HepG2 (cell line): ENCODE results near the gene ESRP2. TPM values are rescaled to one million over a fixed set of nuclear protein-coding genes. Genes with fewer than 3 reads are reported as not detected.

ENCODE experiments used
- ARHGAP35 ChIP-seq: sonication (generic); formaldehyde crosslinking; IDR thresholded peaks from 2 replicates; pipeline ENCODE4 v1.9.0; 2022; ENCODE audit warnings: mild to moderate bottlenecking, inconsistent platforms, moderate library complexity, missing genetic modification reagents, borderline replicate concordance
- CEBPG ChIP-seq: IDR thresholded peaks from 2 replicates; pipeline ENCODE4 v1.6.1; 2016
- CENPX ChIP-seq: sonication (generic); formaldehyde crosslinking; IDR thresholded peaks from 2 replicates; pipeline ENCODE4 v1.9.0; 2021; ENCODE audit warnings: mild to moderate bottlenecking, missing genetic modification reagents, moderate library complexity
- GTF3A ChIP-seq: sonication (generic); formaldehyde crosslinking; conservative IDR thresholded peaks from 2 replicates; pipeline ENCODE4 v1.4.0; 2020; ENCODE audit warnings: mild to moderate bottlenecking, missing genetic modification reagents
- GZF1 ChIP-seq: sonication (generic); formaldehyde crosslinking; IDR thresholded peaks from 2 replicates; pipeline ENCODE4 v1.5.1; 2020; ENCODE audit warnings: mild to moderate bottlenecking, missing genetic modification reagents
- KLF13 ChIP-seq: sonication (generic); formaldehyde crosslinking; IDR thresholded peaks from 2 replicates; pipeline ENCODE4 v1.4.0; 2020; ENCODE audit warnings: mild to moderate bottlenecking, missing genetic modification reagents
- ZNF256 ChIP-seq: sonication (generic); formaldehyde crosslinking; conservative IDR thresholded peaks from 2 replicates; pipeline ENCODE4 v1.4.0; 2020; ENCODE audit warnings: missing genetic modification reagents
- ZNF451 ChIP-seq: sonication (generic); formaldehyde crosslinking; IDR thresholded peaks from 2 replicates; pipeline ENCODE4 v1.5.0; 2020; ENCODE audit warnings: mild to moderate bottlenecking, missing genetic modification reagents
- ZNF83 ChIP-seq: sonication (generic); formaldehyde crosslinking; IDR thresholded peaks from 2 replicates; pipeline ENCODE4 v1.4.0; 2020; ENCODE audit warnings: missing genetic modification reagents, mild to moderate bottlenecking, borderline replicate concordance
- polyA plus RNA-seq, 8 experiments: library from polyadenylated mRNA; depleted of rRNA in 3 of 8; stranded (reverse) in 7 of 8; unstranded in 1 of 8; fragments of >200 nt; fragmentation: Illumina TruSeq in 4 of 8; extraction: Trizol in 4 of 8; gene quantifications; 2 replicates each; pipeline versions ENCODE4 v1.2.1 to v1.2.3, GENCODE V29; 2011 to 2016; ENCODE audit warnings: low read depth in 4 of 8, missing spikeins in 1 of 8, mixed read lengths in 1 of 8; ENCODE audit not compliant: insufficient read depth in 1 of 8
- total RNA-seq, 5 experiments: library from RNA; depleted of rRNA; stranded (reverse); fragments of >200 nt; fragmentation: Illumina TruSeq; extraction: Trizol; gene quantifications; 2 replicates each; pipeline ENCODE4 v1.2.3, GENCODE V29; 2016; ENCODE audit warnings: low read depth in 1 of 5
- TF ChIP-seq, protein P1 (sequence below): IDR thresholded peaks from 2 replicates; pipeline ENCODE4 v1.6.1; 2012; ENCODE audit warnings: low read depth, low read length, improper control_type of control experiment
- TF ChIP-seq, protein P2 (sequence below): sonication (generic); formaldehyde crosslinking; IDR thresholded peaks from 2 replicates; pipeline ENCODE4 v1.5.1; 2020; ENCODE audit warnings: missing genetic modification reagents, mild to moderate bottlenecking, borderline replicate concordance
- TF ChIP-seq, protein P3 (sequence below): sonication (generic); formaldehyde crosslinking; IDR thresholded peaks from 2 replicates; pipeline ENCODE4 v1.8.1; 2023; ENCODE audit warnings: mild to moderate bottlenecking, missing genetic modification reagents
- TF ChIP-seq, protein P4 (sequence below): sonication (generic); formaldehyde crosslinking; IDR thresholded peaks from 2 replicates; pipeline ENCODE4 v1.4.0; 2020; ENCODE audit warnings: missing genetic modification reagents
- TF ChIP-seq, protein P5 (sequence below): sonication (generic); formaldehyde crosslinking; IDR thresholded peaks from 2 replicates; pipeline ENCODE4 v1.4.0; 2020; ENCODE audit warnings: missing genetic modification reagents, borderline replicate concordance

Gene ESRP2
- total and polyA plus RNA-seq, 2 of the 13 experiments (the other 11 are each of a cell fraction or from before 2014, with no cell fraction given): 21.1 to 32.4 TPM

- TF ChIP-seq, protein P1, sequence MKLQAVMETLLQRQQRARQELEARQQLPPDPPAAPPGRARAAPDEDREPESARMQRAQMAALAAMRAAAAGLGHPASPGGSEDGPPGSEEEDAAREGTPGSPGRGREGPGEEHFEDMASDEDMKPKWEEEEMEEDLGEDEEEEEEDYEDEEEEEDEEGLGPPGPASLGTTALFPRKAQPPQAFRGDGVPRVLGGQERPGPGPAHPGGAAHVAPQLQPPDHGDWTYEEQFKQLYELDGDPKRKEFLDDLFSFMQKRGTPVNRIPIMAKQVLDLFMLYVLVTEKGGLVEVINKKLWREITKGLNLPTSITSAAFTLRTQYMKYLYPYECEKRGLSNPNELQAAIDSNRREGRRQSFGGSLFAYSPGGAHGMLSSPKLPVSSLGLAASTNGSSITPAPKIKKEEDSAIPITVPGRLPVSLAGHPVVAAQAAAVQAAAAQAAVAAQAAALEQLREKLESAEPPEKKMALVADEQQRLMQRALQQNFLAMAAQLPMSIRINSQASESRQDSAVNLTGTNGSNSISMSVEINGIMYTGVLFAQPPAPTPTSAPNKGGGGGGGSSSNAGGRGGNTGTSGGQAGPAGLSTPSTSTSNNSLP: peak; percentile 60; the same call in 1 of the 2 replicates
- TF ChIP-seq CEBPG (peak; percentile 72), ZNF451 (peak; percentile 82), GZF1 (CRISPR knock-in tag) (no peak), ZNF256 (CRISPR knock-in tag) (0 out of 2 replicates have a peak, but pooled peaks have one; percentile 12), ARHGAP35 (CRISPR knock-in tag) (no peak; the same call in 1 of the 2 replicates), GTF3A (CRISPR knock-in tag) (no peak; the same call in 1 of the 2 replicates), CENPX (no peak), ZNF83 (CRISPR knock-in tag) (no peak), KLF13 (CRISPR knock-in tag) (peak; percentile 88; the same call in 1 of the 2 replicates)
- TF ChIP-seq, protein P2, sequence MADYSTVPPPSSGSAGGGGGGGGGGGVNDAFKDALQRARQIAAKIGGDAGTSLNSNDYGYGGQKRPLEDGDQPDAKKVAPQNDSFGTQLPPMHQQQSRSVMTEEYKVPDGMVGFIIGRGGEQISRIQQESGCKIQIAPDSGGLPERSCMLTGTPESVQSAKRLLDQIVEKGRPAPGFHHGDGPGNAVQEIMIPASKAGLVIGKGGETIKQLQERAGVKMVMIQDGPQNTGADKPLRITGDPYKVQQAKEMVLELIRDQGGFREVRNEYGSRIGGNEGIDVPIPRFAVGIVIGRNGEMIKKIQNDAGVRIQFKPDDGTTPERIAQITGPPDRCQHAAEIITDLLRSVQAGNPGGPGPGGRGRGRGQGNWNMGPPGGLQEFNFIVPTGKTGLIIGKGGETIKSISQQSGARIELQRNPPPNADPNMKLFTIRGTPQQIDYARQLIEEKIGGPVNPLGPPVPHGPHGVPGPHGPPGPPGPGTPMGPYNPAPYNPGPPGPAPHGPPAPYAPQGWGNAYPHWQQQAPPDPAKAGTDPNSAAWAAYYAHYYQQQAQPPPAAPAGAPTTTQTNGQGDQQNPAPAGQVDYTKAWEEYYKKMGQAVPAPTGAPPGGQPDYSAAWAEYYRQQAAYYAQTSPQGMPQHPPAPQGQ (CRISPR knock-in tag): no peak
- TF ChIP-seq, protein P3, sequence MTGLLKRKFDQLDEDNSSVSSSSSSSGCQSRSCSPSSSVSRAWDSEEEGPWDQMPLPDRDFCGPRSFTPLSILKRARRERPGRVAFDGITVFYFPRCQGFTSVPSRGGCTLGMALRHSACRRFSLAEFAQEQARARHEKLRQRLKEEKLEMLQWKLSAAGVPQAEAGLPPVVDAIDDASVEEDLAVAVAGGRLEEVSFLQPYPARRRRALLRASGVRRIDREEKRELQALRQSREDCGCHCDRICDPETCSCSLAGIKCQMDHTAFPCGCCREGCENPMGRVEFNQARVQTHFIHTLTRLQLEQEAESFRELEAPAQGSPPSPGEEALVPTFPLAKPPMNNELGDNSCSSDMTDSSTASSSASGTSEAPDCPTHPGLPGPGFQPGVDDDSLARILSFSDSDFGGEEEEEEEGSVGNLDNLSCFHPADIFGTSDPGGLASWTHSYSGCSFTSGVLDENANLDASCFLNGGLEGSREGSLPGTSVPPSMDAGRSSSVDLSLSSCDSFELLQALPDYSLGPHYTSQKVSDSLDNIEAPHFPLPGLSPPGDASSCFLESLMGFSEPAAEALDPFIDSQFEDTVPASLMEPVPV (CRISPR knock-in tag): 0 out of 2 replicates have a peak, but pooled peaks have one; percentile 64
- TF ChIP-seq, protein P4, sequence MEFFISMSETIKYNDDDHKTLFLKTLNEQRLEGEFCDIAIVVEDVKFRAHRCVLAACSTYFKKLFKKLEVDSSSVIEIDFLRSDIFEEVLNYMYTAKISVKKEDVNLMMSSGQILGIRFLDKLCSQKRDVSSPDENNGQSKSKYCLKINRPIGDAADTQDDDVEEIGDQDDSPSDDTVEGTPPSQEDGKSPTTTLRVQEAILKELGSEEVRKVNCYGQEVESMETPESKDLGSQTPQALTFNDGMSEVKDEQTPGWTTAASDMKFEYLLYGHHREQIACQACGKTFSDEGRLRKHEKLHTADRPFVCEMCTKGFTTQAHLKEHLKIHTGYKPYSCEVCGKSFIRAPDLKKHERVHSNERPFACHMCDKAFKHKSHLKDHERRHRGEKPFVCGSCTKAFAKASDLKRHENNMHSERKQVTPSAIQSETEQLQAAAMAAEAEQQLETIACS (CRISPR knock-in tag): 0 out of 2 replicates have a peak, but pooled peaks have one; percentile 38
- TF ChIP-seq, protein P5, sequence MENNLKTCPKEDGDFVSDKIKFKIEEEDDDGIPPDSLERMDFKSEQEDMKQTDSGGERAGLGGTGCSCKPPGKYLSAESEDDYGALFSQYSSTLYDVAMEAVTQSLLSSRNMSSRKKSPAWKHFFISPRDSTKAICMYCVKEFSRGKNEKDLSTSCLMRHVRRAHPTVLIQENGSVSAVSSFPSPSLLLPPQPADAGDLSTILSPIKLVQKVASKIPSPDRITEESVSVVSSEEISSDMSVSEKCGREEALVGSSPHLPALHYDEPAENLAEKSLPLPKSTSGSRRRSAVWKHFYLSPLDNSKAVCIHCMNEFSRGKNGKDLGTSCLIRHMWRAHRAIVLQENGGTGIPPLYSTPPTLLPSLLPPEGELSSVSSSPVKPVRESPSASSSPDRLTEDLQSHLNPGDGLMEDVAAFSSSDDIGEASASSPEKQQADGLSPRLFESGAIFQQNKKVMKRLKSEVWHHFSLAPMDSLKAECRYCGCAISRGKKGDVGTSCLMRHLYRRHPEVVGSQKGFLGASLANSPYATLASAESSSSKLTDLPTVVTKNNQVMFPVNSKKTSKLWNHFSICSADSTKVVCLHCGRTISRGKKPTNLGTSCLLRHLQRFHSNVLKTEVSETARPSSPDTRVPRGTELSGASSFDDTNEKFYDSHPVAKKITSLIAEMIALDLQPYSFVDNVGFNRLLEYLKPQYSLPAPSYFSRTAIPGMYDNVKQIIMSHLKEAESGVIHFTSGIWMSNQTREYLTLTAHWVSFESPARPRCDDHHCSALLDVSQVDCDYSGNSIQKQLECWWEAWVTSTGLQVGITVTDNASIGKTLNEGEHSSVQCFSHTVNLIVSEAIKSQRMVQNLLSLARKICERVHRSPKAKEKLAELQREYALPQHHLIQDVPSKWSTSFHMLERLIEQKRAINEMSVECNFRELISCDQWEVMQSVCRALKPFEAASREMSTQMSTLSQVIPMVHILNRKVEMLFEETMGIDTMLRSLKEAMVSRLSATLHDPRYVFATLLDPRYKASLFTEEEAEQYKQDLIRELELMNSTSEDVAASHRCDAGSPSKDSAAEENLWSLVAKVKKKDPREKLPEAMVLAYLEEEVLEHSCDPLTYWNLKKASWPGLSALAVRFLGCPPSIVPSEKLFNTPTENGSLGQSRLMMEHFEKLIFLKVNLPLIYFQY (CRISPR knock-in tag): no peak
These were observed 9.3 kb upstream of the ESRP2 start, which contains the start of gene PLA2G15 (continued) for GRCh38 chr16:68244903-68245853.
